ENCODE data around the gene SIK3.

SIK3 gene

DNA sequence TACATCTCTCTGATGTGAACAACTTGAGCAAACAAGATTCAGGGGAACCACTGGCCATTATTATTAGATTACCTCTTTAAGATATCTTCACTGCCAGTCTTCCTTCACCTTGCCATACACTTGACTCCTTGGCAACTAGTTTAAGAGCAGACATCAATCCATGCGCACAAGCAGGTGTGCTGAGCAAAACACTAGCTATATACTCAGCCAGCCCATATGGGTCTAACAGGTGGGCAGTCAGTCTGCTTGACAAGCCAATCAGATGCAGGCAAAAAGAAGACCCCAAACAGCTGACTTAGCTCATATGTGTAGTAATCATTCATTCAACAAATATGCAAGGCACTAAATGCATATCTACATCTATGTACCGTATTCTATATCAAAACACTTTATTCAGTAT is 101.2 kb downstream of the SIK3 start:
- no peak for DNase-seq

DNA sequence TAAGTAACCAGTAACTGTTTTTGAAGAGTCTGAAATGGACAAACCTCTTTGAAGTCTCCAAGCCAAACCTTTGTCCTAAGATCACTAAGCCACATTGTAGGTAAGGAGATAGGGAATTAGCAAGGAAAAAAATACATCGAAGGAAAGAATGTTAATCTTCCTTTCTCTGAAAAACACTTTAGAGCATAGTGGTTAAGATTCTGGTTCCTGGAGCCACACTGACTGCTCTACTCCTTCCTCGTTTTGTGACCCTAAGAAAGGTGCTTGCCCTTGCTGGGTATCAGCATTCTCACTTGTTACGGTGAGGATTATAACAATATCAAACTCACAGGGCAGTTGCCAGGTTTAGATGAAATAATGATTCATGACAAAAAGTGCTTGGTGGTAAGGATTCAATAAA is 104.0 kb downstream of the SIK3 start:
- no peak for DNase-seq

DNA sequence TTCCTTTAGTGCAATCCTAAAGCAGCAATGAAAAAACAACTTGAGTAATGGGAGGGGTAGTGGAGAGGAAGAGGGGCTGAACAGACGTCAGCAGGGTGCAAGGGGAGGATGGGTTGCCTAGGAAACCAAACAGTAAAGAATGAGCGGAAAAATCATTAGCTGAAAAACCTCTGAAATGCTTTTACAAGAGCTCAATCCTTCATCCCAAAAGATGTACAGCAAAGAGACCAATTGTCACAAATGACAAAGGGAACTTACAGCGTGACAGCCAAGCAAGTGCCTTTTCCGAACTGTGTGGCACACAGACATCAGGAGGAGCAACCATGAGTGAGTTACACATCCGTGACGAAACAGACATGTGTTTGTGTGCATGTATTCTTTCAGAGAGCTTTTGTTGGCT is 104.6 kb downstream of the SIK3 start:
- no peak for DNase-seq

DNA sequence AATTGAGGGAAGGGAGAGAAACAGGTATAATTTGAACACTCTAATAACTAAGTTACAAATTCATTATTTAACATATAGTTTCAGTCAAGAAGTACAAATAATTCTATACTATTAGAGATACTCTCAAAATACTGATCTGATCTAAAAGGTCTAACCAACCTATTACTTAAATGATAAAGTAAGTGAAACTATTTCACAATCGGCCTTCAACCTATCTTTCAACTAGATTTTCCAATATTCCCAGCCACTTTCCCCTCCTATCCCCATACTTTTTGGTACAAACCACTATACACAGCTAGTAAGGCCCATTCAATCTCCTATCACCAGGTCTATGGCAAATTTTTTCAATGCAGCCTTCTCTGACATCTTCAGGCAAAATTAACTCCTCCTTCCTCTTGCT is 106.7 kb downstream of the SIK3 start:
- no peak for DNase-seq

DNA sequence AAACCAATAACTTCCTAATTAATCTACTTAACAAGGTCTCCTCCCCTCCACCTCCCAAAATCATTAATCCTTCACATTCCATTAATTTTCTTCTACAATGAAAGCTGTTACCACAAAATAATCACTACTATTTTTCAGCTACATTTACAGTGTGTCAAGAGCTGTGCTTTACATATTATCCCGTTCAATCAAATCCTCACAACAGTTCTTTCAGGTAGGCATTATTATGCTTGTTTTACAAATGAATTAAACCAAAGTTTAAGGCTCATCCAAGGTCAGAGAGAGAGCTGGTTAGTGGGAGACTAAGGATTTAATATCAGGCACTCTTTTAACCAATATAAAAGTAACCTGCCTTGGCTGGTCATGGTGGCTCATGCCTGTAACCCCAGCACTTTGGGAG is 107.4 kb downstream of the SIK3 start:
- no peak for DNase-seq

DNA sequence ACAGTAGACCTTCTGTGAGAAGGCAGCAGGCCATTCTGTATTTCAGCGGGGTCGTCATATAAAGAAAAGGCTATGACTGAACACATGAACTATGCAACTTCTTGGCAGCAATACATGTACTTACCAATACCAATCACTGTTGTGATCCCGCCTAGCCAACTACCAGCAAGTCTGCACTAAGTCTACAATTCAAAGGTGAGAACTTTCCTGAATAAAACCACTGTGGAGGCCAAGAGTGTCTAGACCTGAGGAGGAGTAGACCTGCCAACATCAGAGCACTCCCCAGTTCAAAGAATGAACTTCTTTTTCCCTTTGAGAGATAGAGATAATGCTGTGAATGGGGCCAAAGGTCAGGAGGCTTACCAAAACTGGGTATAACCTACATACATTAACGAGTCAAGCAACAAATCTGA is 108.2 kb downstream of the SIK3 start:
- DNase-seq: peak; percentile 71

DNA sequence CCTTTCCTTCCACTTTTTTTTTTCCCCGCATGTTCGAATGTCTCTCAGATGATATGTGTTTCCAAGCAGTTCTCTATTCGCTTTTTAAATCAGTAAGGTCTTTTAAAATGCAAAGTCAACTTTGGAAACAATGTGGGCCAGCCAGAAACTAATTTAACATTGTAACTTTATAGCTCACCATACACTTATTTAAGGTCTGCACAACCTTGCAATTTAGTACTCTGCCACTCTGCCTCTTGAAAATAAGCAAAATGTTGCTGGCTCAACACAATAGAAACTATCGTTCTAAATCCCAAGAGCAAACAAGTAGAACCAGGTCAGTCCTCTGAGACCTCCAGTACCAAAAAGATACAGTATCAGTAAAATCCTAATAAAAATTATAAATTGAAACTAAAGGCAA is 109.0 kb downstream of the SIK3 start:
- no peak for DNase-seq

DNA sequence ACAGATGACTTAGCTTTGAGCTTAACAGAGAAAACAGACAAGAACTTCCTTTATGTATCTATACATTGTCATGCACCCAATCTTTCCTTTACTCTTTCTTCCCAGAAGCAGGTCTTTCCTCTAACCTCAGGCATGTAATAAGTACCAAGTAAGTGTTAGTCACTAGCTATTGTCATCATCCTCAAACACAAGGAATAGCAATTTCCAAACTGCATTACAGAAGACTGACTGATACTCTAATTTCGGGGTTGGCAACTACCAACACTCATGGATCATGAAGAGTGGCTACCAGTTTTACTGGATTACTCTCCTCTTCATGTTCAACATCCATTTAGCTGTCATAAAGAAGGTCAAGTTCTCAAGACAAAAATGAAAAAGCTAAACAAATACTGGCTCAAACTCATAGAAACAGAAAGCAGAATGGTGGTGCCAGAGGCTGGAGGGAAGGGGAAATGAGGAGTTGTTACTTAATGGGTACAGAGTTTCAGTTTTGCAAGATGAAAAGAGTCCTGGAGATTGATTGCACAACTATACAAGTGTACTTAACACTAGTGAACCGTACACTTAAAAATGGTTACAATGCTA is 111.6 kb downstream of the SIK3 start:
- peak; percentile 58 for DNase-seq

DNA sequence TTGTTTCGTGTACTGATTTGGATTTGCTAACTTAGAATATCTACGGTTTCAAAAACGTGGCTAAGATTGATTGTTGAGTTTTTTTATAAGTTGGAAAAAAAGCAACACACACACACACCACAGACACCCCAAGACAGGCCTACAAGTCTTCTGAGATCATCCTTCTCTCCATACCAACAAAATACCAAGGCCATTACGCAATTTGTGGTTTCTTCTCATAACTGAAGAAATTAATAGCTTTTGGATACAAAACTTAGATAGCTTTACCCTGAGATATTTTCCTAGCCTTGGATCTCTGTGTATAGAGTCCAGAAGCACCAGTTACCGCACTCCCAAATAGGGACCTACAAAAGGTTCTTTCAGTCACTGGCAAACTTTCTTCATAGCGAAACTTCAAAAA is 113.6 kb downstream of the SIK3 start:
- peak; percentile 98 for DNase-seq

DNA sequence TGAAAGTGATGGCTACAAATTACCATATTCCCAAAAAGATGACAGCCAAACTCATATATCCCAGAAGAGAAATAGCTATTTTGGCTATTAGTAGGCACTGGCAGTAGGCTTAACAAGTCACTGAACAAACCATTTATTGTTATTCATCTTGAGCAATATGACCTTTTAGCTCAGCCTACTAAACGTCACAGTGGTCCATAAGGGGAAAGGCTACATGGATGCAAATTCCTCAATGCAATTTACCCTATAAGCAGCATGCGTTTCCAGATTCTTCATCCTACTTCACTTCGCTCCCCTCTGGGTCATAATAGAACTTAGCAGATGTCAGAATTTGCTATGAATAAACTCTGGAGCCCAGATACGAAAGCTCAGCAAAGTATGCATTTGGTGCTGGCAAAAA is 114.0 kb downstream of the SIK3 start:
- DNase-seq: peak; percentile 32

DNA sequence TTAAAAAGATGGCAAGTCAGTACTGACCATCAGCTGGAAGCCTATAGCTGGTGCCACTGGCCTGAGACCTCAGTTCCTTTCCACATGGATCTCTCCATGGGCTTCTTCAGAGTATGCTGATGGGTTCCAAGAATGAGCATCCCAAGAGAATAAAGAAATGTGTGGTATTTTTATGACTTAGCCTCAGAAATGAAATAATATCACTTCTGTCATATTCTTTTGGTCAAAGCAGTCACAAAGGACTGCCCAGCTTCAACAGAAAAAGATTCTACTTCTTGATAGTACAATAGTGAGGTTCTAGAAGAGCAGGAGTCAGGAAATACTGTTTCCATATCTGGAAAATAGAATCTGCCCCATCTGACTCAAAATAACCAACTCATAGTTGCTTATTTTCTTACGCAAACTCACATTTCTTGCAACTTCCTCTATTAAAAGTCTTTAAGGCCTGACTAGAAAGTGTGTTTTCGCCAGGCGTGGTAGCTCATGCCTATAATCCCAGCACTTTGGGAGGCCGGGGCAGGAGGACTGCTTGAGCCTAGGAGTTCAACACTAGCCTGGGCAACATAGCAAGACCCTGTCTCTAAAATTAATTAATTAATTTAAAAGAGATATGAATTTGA is 116.9 kb downstream of the SIK3 start:
- DNase-seq: no peak

DNA sequence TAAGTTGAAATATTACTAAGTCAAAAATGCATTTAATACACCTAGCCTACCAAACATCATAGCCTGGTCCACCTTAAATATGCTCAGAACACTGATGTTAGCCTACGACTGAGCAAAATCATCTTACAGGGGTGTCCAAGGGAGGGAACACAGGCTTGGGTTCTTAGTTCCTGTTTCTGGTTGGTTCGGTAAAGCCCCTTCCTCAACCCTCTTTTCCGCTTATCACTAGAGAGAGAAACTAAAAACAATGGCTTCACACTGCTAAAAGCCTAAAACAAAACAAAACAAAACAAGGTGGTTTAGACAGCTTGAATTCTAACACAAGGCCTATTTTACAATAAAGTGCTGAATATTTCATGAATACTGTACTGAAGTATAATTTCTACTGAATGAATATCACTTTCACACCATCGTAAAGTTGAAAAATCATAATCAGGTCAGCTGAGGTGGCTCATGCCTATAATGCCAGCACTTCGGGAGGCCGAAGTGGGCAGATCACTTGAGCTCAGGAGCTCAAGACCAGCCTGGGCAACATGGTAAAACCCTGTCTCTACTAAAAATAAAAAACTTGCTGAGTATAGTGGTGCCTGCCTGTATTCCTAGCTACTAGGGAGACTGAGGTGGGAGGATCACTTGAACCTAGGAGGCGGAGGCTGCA is 118.0 kb downstream of the SIK3 start:
- DNase-seq: no peak

DNA sequence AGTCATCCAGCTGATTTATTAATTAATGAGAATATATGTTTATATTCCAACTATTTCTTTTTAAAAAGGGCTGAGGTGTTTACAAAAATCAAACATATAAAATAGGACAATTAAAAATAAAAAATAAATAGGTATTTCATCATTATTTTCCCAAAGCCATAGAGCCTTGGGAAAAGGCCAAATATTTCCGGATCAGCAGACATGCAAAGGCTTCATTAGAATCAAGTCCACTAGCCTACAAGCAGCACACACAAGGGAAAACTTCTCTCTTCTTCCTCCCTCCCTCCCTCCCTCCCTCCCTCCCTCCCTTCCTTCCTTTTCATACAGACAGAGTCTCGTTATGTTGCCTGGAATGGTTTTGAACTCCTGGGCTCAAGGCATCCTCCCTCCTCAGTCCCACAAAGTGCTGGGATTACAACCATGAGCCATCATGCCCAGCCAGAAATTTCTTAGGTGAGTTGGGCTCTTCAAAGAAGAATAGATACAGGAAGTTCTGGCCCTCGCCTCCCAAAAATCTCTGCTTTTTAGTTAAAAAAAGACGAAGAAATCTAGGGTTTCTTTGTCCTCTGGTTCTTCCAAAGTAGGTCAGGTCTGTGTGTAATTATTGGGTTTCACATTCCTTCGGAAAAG is 121.2 kb downstream of the SIK3 start:
- no peak for DNase-seq

DNA sequence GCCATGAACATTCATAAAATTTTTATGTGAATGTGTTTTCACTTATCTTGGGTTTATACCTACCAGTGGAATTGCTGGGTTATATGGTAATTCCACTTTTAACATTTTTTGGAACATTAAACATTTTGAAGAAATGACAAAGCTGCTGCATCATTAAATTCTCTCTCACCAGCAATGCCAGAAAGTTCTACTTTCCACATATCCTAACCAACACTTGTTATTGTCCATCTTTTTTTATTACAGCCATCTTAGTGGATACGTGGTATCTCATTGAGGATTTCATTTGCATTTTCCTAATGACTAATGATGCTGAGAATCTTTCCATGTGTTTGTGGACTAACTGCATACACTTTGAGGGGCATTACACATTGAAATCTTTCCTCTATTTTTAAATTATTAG is 122.6 kb downstream of the SIK3 start:
- no peak for DNase-seq

DNA sequence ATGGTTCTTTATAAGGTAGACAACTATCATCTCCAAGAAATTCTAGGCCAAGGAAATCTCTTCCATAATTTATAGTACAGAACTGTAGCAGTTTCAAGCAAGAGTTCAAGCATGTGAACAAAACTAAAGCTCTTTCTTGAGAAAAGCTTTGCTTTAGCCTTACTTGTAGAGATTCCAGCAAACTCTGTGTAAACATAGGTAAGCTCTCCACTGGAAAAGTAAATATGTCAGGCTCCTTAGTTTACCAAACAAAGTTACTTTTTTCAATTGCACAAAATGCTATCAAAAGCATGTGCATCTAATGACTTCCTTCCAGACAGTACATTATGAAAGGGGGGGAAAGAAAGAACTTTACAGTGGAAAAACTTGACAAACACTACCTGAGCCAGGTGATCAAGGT is 125.0 kb downstream of the SIK3 start:
- DNase-seq: no peak

DNA sequence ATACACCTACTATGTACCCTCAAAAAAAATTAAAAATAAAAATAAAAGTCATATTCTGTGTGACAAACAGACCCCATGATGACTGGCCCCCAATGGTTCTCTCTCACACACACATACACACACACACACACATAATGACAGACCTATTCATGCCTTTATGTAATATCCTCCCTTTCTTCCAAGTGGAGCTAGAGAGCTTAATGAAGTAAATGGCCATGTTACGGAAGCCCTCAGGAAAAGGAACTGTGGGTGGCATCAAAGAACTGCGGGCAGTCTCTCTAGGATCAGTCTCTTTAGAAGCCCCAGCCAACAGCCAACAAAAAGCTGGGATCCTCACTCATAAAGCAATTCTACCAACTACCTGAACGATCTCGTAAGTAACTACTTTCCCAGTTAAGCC is 125.5 kb downstream of the SIK3 start:
- DNase-seq: no peak

DNA sequence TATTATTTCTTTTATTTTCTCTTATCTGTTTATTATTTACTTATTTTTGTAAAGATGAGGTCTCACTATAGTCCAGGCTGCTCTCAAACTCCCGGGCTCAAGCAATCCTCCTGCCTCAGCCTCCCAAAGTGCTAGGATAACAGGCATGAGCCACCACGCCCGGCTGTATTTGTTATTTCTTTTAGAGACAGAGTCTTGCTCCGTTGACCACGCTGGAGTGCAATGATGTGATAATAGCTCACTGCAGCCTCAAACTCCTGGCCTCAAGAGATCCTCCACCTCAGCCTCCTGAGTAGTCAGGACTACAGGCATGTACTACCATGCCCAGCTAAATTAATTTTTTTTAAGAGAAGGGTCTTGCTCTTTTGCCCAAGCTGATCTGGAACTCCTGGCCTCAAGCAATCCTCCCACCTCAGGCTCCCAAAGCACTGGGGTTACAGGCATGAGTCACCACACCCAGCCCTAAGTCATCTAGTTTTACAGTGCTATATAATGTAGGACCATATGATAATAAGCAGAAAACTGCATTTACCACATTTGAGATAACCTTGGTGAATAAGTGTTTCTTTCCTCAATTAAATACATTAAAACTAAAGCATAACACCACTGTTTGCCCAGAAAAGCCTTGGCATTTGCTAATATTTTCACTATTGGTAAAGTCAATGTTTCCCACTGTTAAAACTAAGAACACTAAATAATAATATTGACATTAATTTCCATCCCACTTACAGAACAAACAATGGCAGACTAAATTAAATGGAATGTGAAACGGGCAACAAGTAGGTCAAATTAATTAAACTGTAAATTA is 127.5 kb downstream of the SIK3 start:
- peak; percentile 70 for DNase-seq

DNA sequence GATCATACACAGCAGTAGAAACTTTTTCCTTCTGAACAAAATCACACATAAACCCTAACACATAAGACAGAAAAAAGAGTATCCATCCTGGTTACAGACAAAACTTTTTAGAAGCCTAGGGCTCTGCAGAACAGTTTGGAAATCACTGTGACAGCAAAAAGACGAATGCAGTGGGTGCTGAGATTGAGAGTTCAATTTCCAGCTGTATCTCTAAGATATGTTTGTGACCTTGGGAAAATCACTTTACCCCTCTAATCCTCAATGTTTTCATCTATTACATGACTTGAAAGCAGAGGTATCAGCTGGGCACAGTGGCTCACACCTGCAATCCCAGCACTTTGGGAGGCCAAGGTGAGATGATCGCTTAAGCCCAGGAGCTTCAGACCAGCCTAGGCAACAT is 128.5 kb downstream of the SIK3 start:
- no peak for DNase-seq

DNA sequence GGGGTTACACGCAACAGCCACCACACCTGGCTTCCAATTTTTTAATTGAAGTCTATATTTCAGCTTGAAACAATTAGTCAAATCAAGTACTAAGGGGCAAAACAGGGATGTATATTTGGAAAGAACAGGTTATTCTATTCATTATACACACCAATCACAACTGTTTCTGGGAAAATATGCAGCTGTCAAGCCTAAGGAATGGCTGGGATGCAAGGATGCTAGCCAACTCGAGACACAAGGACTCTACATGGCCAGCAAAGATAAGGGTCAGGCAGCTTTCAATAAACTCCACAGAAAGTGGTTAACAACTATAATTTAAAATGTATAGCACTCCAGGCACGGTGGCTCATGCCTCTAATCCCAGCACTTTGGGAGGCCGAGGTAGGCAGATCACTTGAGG is 134.0 kb downstream of the SIK3 start:
- no peak for DNase-seq

DNA sequence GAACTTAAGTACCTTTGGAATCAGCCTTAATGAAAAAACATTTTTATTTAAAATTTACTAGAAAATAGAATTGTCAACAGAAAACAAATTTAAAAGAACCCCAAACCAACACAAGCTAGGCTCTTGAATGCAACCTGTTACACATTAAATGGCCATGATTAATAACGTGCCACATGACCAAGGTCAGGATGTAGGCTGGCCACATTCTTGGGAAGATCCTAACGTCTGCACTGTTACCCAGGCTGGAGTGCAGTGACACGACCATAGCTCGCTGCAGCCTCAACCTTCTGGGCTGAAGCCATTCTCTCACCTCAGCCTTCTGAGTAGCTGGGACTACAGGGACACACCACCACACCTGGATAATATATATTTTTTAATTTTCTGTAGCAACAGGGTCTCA is 134.4 kb downstream of the SIK3 start:
- no peak for DNase-seq

DNA sequence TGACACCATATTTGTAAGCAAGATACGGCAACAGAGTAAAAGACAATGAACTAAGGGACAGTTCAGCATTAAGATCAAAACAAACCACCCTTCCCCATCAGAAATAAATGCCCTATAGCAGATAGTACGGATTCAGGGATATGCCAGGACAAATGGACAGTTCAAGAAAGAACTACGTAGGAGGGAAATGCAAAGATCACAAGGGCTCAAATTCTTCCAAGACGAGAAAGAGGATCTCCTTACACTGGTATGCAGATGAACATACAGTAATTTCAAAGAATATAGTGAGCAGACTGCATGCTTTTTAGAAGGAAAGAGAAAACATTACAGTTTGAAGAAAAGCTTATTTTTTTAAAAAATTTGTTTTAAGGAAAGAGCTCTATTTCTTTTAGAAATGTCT is 136.1 kb downstream of the SIK3 start:
- DNase-seq: peak; percentile 9

DNA sequence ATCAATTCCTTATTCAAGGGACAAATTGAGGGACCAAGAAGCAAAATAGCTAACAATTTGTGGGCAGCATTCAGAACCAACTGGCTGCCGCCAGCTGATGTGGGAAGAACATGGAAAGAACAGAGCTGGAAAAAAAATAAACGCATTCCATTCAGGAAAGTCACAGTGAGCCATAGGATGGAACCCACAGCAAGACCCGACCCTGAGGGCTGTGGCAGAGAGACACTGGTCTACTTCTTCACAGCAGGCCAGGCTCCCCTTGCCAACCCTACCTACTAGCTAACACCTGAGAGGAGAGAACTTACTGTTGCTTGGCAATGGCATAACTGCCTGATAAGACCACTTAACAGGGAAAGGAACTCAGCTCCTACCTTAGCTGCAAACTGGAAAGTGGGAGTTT is 137.3 kb downstream of the SIK3 start:
- peak; percentile 80 for DNase-seq

DNA sequence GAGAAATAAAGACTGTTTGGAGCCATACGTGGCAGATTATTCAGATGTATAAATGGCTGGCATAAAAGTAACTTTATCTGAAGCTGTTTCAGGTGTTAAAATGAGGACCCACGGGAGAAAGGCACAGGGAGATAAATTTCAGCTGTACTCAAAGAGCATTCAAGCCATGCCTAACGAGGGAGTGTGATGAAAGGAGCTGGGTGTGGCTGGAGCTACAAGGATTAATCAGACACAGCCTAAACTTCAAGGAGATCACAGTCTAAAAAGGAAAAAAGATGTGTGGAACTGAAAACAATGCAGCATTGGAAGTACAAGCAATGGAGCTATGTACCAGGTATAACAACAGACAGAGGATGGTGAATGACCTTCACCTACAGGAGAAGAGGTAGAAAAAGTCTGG is 140.0 kb downstream of the SIK3 start:
- no peak for DNase-seq

DNA sequence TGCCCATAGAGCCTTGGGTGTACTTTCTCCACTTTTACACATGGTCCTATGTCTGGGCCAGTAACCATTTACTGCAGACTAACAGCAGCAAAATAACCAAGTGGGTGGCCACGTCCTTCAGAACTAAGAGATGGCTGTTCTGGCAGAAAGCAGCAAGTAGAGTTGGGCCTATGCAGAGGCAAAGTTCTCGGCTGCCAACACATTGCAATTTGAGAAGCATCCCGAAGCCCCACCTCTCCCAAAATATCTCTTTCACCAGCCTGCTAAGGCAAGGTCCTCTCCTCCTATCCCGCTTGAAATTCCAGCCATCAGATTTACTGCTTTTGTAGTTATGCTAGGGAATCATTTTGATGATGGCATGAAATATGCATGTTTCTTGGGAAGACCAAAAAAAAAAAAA is 142.3 kb downstream of the SIK3 start:
- DNase-seq: no peak

Measured in NCI-H226 (cell line).